HCT116 (cell line): Measurements from ENCODE around the gene CH25H. TPM values are rescaled to one million over a fixed set of nuclear protein-coding genes. Genes with fewer than 3 reads are reported as not detected.

ENCODE experiments used
- ATAC-seq: fragments of 200-7000 bp; cut with Tn5 transposase; 2 replicates; pipeline ENCODE4 v1.9.1; 2020; ENCODE audit warnings: mild to moderate bottlenecking, moderate library complexity
- BruUV-seq: library from RNA; stranded (reverse); fragments of 400-500 nt; replicated peaks from 2 replicates; lab custom pipeline; 2021; lab: Mats Ljungman, UMichigan
- CTCF ChIA-PET: fragments of 300-600 bp; sonication (Branson Sonifier 250); formaldehyde crosslinking; loops from one replicate; lab custom pipeline; 2021; ENCODE audit warnings: antibody characterized with exemption; lab: Charles Lee
- POLR2A ChIA-PET: fragments of 300-600, 350-600 bp; sonication (Branson Sonifier 250); formaldehyde crosslinking; loops from one replicate; lab custom pipeline; 2021; ENCODE audit warnings: antibody characterized with exemption; lab: Charles Lee
- RAD21 ChIA-PET, 2 experiments: fragments of 300-600 bp; sonication (Branson Sonifier 250); formaldehyde crosslinking; loops; one replicate each; lab custom pipeline; 2023; ENCODE audit warnings: low total read pairs in 2 of 2; ENCODE audit not compliant: uncharacterized antibody in 2 of 2, unreplicated experiment in 2 of 2, low non-redundant PET in 1 of 2; lab: Charles Lee
- DNase-seq: peaks from one replicate; pipeline ENCODE4 v3.0.0-alpha.2; 2010; ENCODE audit warnings: low read depth, low spot score
- H2AFZ ChIP-seq: fragments of 200-600 bp; shearing (Covaris generic), sonication (generic); 2 replicates; pipeline ENCODE4 v1.6.1; 2017; ENCODE audit warnings: low read depth, mixed run types, mixed read lengths, antibody characterized with exemption, low read length; ENCODE audit not compliant: poor library complexity, severe bottlenecking
- H3K27ac ChIP-seq: 2 replicates; pipeline ENCODE4 v1.5.1; 2012; ENCODE audit warnings: low read depth, low read length
- H3K27me3 ChIP-seq: fragments of 200-600 bp; sonication (generic); 2 replicates; pipeline ENCODE4 v1.6.1; 2016; ENCODE audit warnings: mixed run types, low read length, mixed read lengths; ENCODE audit not compliant: insufficient read depth
- H3K36me3 ChIP-seq, 2 experiments: fragments of 200-500 bp in 1 of 2; fragments of 200-600 bp in 1 of 2; sonication (Bioruptor generic) in 1 of 2; sonication (generic) in 1 of 2; 2 replicates each; pipeline versions ENCODE4 v1.5.1 to v1.6.1; 2014 to 2016; ENCODE audit warnings: low read length in 2 of 2, inconsistent platforms in 1 of 2, mixed read lengths in 1 of 2, mixed run types in 1 of 2; ENCODE audit not compliant: insufficient read depth in 2 of 2, control insufficient read depth in 1 of 2
- H3K4me1 ChIP-seq, 2 experiments: fragments of 200-600 bp in 1 of 2; sonication (generic) in 1 of 2; 2 replicates each; pipeline versions ENCODE4 v1.5.1 to v1.6.1; 2012 to 2017; ENCODE audit warnings: low read length in 2 of 2, inconsistent platforms in 1 of 2, mild to moderate bottlenecking in 1 of 2, mixed read lengths in 1 of 2, mixed run types in 1 of 2, moderate library complexity in 1 of 2; ENCODE audit not compliant: insufficient read depth in 2 of 2, control insufficient read depth in 1 of 2
- H3K4me2 ChIP-seq: fragments of 200-600 bp; sonication (generic); 2 replicates; pipeline ENCODE4 v1.6.1; 2017; ENCODE audit warnings: mixed run types, low read length, mixed read lengths
- H3K4me3 ChIP-seq, 2 experiments: fragments of 200-600 bp in 1 of 2; sonication (generic) in 1 of 2; replicated peaks in 1 of 2; 2 replicates each; pipeline ENCODE4 v1.5.1; 2011 to 2016; ENCODE audit warnings: low read length in 2 of 2, control low read depth in 1 of 2, low read depth in 1 of 2, mild to moderate bottlenecking in 1 of 2, mixed read lengths in 1 of 2, mixed run types in 1 of 2
- H3K79me2 ChIP-seq: fragments of 200-600 bp; sonication (generic); 2 replicates; pipeline ENCODE4 v1.6.1; 2017; ENCODE audit warnings: mild to moderate bottlenecking, mixed run types, low read length, moderate library complexity, mixed read lengths; ENCODE audit not compliant: insufficient read depth
- H3K9ac ChIP-seq: fragments of 200-600 bp; sonication (generic); 2 replicates; pipeline ENCODE4 v1.6.1; 2016; ENCODE audit warnings: low read length, mixed read lengths
- H3K9me2 ChIP-seq: fragments of 200-600 bp; sonication (generic), shearing (Covaris generic); 2 replicates; pipeline ENCODE4 v1.6.1; 2017; ENCODE audit warnings: mixed run types, mild to moderate bottlenecking, moderate library complexity; ENCODE audit not compliant: insufficient read depth
- H3K9me3 ChIP-seq, 2 experiments: fragments of 200-500 bp in 1 of 2; fragments of 200-600 bp in 1 of 2; sonication (Bioruptor generic) in 1 of 2; sonication (generic) in 1 of 2; 2 replicates each; pipeline ENCODE4 v1.6.1; 2014 to 2017; ENCODE audit warnings: low read length in 2 of 2, mixed read lengths in 2 of 2, inconsistent platforms in 1 of 2, low read depth in 1 of 2, mild to moderate bottlenecking in 1 of 2, mixed run types in 1 of 2, moderate library complexity in 1 of 2; ENCODE audit not compliant: control insufficient read depth in 1 of 2, insufficient read depth in 1 of 2
- H4K20me1 ChIP-seq: fragments of 200-600 bp; sonication (generic), shearing (Covaris generic); 2 replicates; pipeline ENCODE4 v1.6.1; 2017; ENCODE audit warnings: mixed run types, mild to moderate bottlenecking, moderate library complexity; ENCODE audit not compliant: insufficient read depth
- ATF3 ChIP-seq: IDR thresholded peaks from 2 replicates; pipeline ENCODE4 v1.6.1; 2012
- CEBPB ChIP-seq: IDR thresholded peaks from 2 replicates; pipeline ENCODE4 v1.6.1; 2012; ENCODE audit warnings: low read depth
- CTCF ChIP-seq, 3 experiments: fragments of 200-600 bp in 1 of 3; sonication (generic) in 1 of 3; IDR thresholded peaks in 2 of 3; conservative IDR thresholded peaks in 1 of 3; 2 replicates each; pipeline ENCODE4 v1.5.1; 2012 to 2017; ENCODE audit warnings: low read depth in 2 of 3, low read length in 2 of 3, antibody characterized with exemption in 1 of 3, borderline replicate concordance in 1 of 3, control low read depth in 1 of 3, mild to moderate bottlenecking in 1 of 3, mixed read lengths in 1 of 3, mixed run types in 1 of 3, moderate library complexity in 1 of 3; ENCODE audit not compliant: insufficient read depth in 1 of 3
- EGR1 ChIP-seq: IDR thresholded peaks from 2 replicates; pipeline ENCODE4 v1.6.1; 2012; ENCODE audit warnings: low read depth
- EZH2phosphoT487 ChIP-seq: fragments of 200-600 bp; IDR thresholded peaks from 2 replicates; pipeline ENCODE4 v1.6.1; 2018; ENCODE audit warnings: antibody characterized with exemption, borderline replicate concordance
- MAX ChIP-seq: IDR thresholded peaks from 2 replicates; pipeline ENCODE4 v1.6.1; 2012
- POLR2A ChIP-seq: IDR thresholded peaks from 2 replicates; pipeline ENCODE4 v1.7.0; 2011; ENCODE audit warnings: borderline replicate concordance; ENCODE audit not compliant: insufficient read depth, insufficient read length; ENCODE audit errors: extremely low read depth
- RAD21 ChIP-seq: IDR thresholded peaks from 2 replicates; pipeline ENCODE4 v1.6.1; 2012; ENCODE audit warnings: low read depth, mild to moderate bottlenecking
- SIN3A ChIP-seq: IDR thresholded peaks from 2 replicates; pipeline ENCODE4 v1.6.1; 2012; ENCODE audit warnings: low read depth
- SP1 ChIP-seq: IDR thresholded peaks from 2 replicates; pipeline ENCODE4 v1.6.1; 2012; ENCODE audit warnings: low read depth
- SRF ChIP-seq: IDR thresholded peaks from 2 replicates; pipeline ENCODE4 v1.6.1; 2012; ENCODE audit warnings: low read depth
- TCF7L2 ChIP-seq: IDR thresholded peaks from 2 replicates; pipeline ENCODE4 v1.7.0; 2011; ENCODE audit warnings: borderline replicate concordance, inconsistent platforms; ENCODE audit not compliant: insufficient read depth, insufficient read length; ENCODE audit errors: extremely low read depth
- intact Hi-C: fragments of 100-400 bp; cut with micrococcal nuclease; formaldehyde crosslinking; loops from 2 replicates; pipeline ENCODE4 v1.10.0; 2022
- total RNA-seq: library from RNA; stranded (reverse); gene quantifications from one replicate; pipeline ENCODE4 v1.2.1, GENCODE V29; 2021; ENCODE audit not compliant: unreplicated experiment

The CH25H gene
- total RNA-seq, 1 experiment from 2014 or later, result not detected

GRCh38 chr10:89228146-89228545 lies 21.0 kb upstream of the CH25H start:
- Histone ChIP-seq H3K36me3 (no peaks in the 10 kb centered on the region), H3K9me2 (no peaks in the 10 kb centered on the region), H3K27me3 (no peaks in the 10 kb centered on the region), H3K79me2 (no peaks in the 10 kb centered on the region), H3K27ac (no peak overlapping the region), H3K9ac (no peak overlapping the region), H3K4me3 (no peak overlapping the region), H2AFZ (no peak overlapping the region), H4K20me1 (no peaks in the 10 kb centered on the region), H3K4me2 (no peak overlapping the region), H3K9me3 (no peaks in the 10 kb centered on the region), H3K4me1 (no peaks in the 10 kb centered on the region)
- ChIA-PET CTCF (no interaction called here), POLR2A (no interaction called here), RAD21 (no interaction called here)
- TF ChIP-seq SP1, result no peak
- no peak for TF ChIP-seq EGR1
- no peak for TF ChIP-seq POLR2A
- TF ChIP-seq CTCF (IDR thresholded peaks at IDR 0.05 in 2 of 3, conservative IDR thresholded peaks at IDR 0.05 in 1 of 3; ENCODE audit: borderline replicate concordance in 1 of 3, insufficient read depth in 1 of 3, low read depth in 2 of 3, low read length in 2 of 3), result no peak
- TF ChIP-seq EZH2phosphoT487, result no peak
- no peak for TF ChIP-seq CEBPB
- TF ChIP-seq MAX, result no peak
- no peak for TF ChIP-seq RAD21
- TF ChIP-seq ATF3, result no peak
- no peak for TF ChIP-seq SRF
- TF ChIP-seq TCF7L2, result no peak
- no peak for TF ChIP-seq SIN3A
- intact Hi-C loops, result no loop called here
- no TSS peak for BruUV-seq
- no peak for ATAC-seq
- DNase-seq, result no peak
